Measurements from ENCODE around the gene ANGPTL4. TPM values are rescaled to one million over a fixed set of nuclear protein-coding genes. Genes with fewer than 3 reads are reported as not detected.

The ANGPTL4 gene
- total and polyA plus RNA-seq, 2 of the 13 experiments (the other 11 are each of a cell fraction or from before 2014, with no cell fraction given): 0.80 to 21.7 TPM

DNA sequence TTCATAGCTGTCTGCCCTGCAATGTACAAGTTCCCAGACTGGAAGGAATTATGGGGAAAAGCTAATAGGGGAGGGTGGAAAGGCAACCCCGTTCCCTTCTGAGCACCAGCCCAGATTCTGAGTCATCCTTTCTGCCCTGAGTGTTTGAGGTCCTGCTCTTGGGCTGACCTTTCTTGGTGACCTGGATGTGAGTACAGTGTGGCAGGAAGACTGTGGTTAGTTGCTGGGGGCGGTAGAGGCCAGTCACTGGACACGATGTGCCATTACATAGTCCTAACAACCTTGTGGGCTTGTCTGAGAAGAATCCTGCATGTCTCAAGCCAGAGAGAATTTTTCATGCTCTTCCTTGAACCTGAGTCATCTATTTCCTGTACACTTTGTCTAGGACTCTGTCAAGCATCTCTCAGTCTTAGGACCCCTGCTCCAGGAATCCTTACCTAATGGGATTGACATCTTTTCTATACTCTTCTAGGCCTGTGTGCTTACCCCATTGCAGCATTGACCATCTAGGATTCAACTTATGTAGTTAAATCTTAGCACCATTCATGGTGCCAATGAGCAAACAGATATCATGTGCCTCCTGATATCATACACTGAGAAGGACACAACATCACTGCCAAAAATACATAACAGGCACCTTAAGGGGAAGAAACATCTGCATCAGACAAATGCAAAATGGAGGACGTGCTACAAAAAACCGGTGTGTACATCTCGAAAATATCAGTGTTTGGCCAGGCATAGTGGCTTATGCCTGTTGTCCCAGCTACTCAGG, 8.1 kb upstream of the ANGPTL4 start (continued):
- TF ChIP-seq YEATS2 (CRISPR knock-in tag; IDR thresholded peaks at IDR 0.05; ENCODE audit: borderline replicate concordance) (peak; percentile 41; the same call in 1 of the 2 replicates), ZSCAN12 (CRISPR knock-in tag; IDR thresholded peaks at IDR 0.05) (no peak), ZNF607 (CRISPR knock-in tag; IDR thresholded peaks at IDR 0.05; ENCODE audit: borderline replicate concordance) (0 out of 2 replicates have a peak, but pooled peaks have one; percentile 18), MED13 (CRISPR knock-in tag; IDR thresholded peaks at IDR 0.05) (no peak), ZNF292 (CRISPR knock-in tag; IDR thresholded peaks at IDR 0.05; ENCODE audit: borderline replicate concordance, low read depth) (peak; percentile 40; the same call in 1 of the 2 replicates), KAT2B (IDR thresholded peaks at IDR 0.05; ENCODE audit: borderline replicate concordance, low read depth, low read length) (no peak), ZNF121 (CRISPR knock-in tag; IDR thresholded peaks at IDR 0.05) (no peak), ZNF775 (CRISPR knock-in tag; IDR thresholded peaks at IDR 0.05; ENCODE audit: borderline replicate concordance) (no peak), BRD4 (CRISPR knock-in tag; IDR thresholded peaks at IDR 0.05) (no peak), ZEB1 (IDR thresholded peaks at IDR 0.05; ENCODE audit: insufficient replicate concordance, low read depth) (no peak), ZNF354B (CRISPR knock-in tag; IDR thresholded peaks at IDR 0.05) (no peak), FOXP1 (IDR thresholded peaks at IDR 0.05) (no peak), FOXP1 (CRISPR knock-in tag; IDR thresholded peaks at IDR 0.05) (peak; percentile 30; the same call in 1 of the 2 replicates), ZNF563 (CRISPR knock-in tag; IDR thresholded peaks at IDR 0.05) (no peak), ZNF101 (CRISPR knock-in tag; IDR thresholded peaks at IDR 0.05; ENCODE audit: borderline replicate concordance, low read depth) (no peak), ZNF274 (CRISPR knock-in tag; IDR thresholded peaks at IDR 0.05) (no peak), SNAI1 (CRISPR knock-in tag; IDR thresholded peaks at IDR 0.05; ENCODE audit: borderline replicate concordance) (no peak), EP300 (IDR thresholded peaks at IDR 0.05; ENCODE audit: low read depth in 2 of 2, low read length in 2 of 2) (peak in 1 of 2 experiments; percentile 53; a peak in 1 of 4 replicates), EP300 (CRISPR knock-in tag; IDR thresholded peaks at IDR 0.05; ENCODE audit: borderline replicate concordance) (peak; percentile 56; the same call in 1 of the 2 replicates), PPARG (CRISPR knock-in tag; conservative IDR thresholded peaks at IDR 0.05) (0 out of 2 replicates have a peak, but pooled peaks have one; percentile 26)
- TF ChIP-seq, protein P1, sequence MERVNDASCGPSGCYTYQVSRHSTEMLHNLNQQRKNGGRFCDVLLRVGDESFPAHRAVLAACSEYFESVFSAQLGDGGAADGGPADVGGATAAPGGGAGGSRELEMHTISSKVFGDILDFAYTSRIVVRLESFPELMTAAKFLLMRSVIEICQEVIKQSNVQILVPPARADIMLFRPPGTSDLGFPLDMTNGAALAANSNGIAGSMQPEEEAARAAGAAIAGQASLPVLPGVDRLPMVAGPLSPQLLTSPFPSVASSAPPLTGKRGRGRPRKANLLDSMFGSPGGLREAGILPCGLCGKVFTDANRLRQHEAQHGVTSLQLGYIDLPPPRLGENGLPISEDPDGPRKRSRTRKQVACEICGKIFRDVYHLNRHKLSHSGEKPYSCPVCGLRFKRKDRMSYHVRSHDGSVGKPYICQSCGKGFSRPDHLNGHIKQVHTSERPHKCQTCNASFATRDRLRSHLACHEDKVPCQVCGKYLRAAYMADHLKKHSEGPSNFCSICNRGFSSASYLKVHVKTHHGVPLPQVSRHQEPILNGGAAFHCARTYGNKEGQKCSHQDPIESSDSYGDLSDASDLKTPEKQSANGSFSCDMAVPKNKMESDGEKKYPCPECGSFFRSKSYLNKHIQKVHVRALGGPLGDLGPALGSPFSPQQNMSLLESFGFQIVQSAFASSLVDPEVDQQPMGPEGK (CRISPR knock-in tag; IDR thresholded peaks at IDR 0.05): peak; percentile 51
- TF ChIP-seq, protein P2, sequence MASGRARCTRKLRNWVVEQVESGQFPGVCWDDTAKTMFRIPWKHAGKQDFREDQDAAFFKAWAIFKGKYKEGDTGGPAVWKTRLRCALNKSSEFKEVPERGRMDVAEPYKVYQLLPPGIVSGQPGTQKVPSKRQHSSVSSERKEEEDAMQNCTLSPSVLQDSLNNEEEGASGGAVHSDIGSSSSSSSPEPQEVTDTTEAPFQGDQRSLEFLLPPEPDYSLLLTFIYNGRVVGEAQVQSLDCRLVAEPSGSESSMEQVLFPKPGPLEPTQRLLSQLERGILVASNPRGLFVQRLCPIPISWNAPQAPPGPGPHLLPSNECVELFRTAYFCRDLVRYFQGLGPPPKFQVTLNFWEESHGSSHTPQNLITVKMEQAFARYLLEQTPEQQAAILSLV (CRISPR knock-in tag; IDR thresholded peaks at IDR 0.05; ENCODE audit: borderline replicate concordance): 0 out of 2 replicates have a peak, but pooled peaks have one; percentile 1
- TF ChIP-seq, protein P3, sequence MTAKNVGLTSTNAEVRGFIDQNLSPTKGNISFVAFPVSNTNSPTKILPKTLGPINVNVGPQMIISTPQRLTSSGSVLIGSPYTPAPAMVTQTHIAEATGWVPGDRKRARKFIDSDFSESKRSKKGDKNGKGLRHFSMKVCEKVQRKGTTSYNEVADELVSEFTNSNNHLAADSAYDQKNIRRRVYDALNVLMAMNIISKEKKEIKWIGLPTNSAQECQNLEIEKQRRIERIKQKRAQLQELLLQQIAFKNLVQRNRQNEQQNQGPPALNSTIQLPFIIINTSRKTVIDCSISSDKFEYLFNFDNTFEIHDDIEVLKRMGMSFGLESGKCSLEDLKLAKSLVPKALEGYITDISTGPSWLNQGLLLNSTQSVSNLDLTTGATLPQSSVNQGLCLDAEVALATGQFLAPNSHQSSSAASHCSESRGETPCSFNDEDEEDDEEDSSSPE (CRISPR knock-in tag; IDR thresholded peaks at IDR 0.05): no peak
- TF ChIP-seq, protein P4, sequence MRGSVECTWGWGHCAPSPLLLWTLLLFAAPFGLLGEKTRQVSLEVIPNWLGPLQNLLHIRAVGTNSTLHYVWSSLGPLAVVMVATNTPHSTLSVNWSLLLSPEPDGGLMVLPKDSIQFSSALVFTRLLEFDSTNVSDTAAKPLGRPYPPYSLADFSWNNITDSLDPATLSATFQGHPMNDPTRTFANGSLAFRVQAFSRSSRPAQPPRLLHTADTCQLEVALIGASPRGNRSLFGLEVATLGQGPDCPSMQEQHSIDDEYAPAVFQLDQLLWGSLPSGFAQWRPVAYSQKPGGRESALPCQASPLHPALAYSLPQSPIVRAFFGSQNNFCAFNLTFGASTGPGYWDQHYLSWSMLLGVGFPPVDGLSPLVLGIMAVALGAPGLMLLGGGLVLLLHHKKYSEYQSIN (CRISPR knock-in tag; IDR thresholded peaks at IDR 0.05; ENCODE audit: borderline replicate concordance): no peak
